ENCODE results near the gene FOSL2. TPM values are rescaled to one million over a fixed set of nuclear protein-coding genes. Genes with fewer than 3 reads are reported as not detected.
A peak's percentile ranks its signal among the peaks of the same experiment; 100 is the strongest.

The FOSL2 gene
- total RNA-seq, 3 donors from 2014 or later (not counting 1 experiment from before 2014, with no cell fraction given), result 414 to 531 (median 455) TPM

DNA sequence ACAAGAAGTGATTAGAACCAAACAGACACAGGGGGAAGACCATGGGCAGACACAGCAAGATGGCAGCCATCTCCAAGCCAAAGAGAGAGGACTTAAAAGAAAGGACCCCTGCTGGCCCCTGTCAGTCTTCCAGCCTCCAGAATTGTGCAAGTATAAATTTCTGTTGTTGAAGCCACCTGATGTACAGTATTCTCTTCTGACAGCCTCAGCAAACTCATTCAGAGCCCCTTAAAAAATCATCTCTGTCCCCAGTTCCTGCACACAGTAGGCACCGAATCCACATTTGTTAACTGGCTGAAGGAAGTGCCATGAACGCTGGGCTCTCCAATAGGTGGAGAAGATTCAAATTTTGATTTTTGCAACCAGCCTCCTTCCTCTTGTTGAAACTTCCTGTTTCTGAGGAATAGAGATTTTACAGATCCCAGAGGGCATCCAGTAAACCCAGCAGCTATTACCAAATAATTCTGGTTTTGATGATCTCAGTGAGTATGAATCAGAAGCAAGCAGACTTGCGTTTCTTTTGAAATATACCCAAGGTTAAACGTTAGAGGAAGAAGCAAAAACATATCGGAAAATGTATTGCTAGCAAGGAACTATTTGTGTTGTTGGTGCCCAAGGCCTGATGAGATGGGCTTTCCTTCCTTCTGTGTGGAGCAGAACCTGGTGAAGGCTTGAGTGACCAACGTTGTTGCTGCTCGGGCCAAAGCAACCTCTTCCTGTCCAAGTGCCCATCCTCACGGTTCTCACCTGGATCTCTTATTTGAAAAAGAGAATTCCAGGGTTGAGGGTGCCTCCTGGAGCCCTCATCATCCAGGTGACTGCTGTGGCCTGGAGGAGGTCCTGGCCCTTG lies 55.5 kb downstream of the FOSL2 start:
- no peak overlapping the region for H3K4me3 Mint-ChIP-seq

DNA sequence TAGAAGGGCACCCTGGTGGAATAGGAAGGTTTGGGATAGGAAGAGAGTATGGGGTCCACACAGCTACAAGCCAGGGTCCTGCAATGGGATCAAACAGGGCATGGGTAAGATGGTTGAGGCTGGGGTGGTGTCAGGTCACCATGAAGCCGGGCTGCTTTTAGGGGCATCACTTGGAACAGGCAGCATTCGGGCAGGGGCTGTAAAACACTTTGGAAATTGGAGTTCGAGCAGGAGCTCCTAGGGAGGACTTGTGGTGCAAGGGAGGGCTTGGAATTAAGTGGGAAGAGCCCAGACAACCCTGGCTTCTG lies 56.1 kb downstream of the FOSL2 start:
- H3K27ac Mint-ChIP-seq, result peak overlapping the region in 1 of 2 donors; percentile 49
- H3K4me3 ChIP-seq (ENCODE audit: low read length), result no peak overlapping the region
- WGBS (ENCODE audit: insufficient coverage), result 95% methylated on average over 3 of the region's 3 CpGs

More for the DNA sequence above, 55.5 kb downstream of the FOSL2 start:
- H3K36me3 Mint-ChIP-seq, result no peaks in the 10 kb centered on the region
- no peak for DNase-seq
- H3K4me1 Mint-ChIP-seq, result peaks cover 14 to 30% of the 10 kb centered on the region in 2 donors
- H3K27me3 Mint-ChIP-seq (ENCODE audit: low read depth in 2 of 2), result no peaks in the 10 kb centered on the region
- 70% methylated on average over 8 of the region's 8 CpGs for WGBS (ENCODE audit: insufficient coverage)
- no peaks in the 10 kb centered on the region for H3K9me3 Mint-ChIP-seq
- peak in 1 of 3 donors; percentile 70 for ATAC-seq
- intact Hi-C loops (cut with micrococcal nuclease), result no loop called here
- H3K36me3 ChIP-seq (ENCODE audit: control insufficient read depth, insufficient read depth, low read length), result no peaks in the 10 kb centered on the region
- H3K27ac ChIP-seq (ENCODE audit: low read length), result peak overlapping the region; percentile 34
- H3K27ac Mint-ChIP-seq, result peak overlapping the region in 1 of 2 donors; percentile 49
- H3K4me3 ChIP-seq (ENCODE audit: low read length), result no peak overlapping the region
- TF ChIP-seq, protein P1, sequence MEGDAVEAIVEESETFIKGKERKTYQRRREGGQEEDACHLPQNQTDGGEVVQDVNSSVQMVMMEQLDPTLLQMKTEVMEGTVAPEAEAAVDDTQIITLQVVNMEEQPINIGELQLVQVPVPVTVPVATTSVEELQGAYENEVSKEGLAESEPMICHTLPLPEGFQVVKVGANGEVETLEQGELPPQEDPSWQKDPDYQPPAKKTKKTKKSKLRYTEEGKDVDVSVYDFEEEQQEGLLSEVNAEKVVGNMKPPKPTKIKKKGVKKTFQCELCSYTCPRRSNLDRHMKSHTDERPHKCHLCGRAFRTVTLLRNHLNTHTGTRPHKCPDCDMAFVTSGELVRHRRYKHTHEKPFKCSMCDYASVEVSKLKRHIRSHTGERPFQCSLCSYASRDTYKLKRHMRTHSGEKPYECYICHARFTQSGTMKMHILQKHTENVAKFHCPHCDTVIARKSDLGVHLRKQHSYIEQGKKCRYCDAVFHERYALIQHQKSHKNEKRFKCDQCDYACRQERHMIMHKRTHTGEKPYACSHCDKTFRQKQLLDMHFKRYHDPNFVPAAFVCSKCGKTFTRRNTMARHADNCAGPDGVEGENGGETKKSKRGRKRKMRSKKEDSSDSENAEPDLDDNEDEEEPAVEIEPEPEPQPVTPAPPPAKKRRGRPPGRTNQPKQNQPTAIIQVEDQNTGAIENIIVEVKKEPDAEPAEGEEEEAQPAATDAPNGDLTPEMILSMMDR (IDR thresholded peaks at IDR 0.05), result no peak
- no peaks in the 10 kb centered on the region for H3K9me3 ChIP-seq (ENCODE audit: control insufficient read depth, insufficient read depth, low read length)
- no peaks in the 10 kb centered on the region for H3K27me3 ChIP-seq (ENCODE audit: control insufficient read depth, insufficient read depth, low read length)
- peaks cover 26% of the 10 kb centered on the region for H3K4me1 ChIP-seq (ENCODE audit: control insufficient read depth, insufficient read depth, low read length)

DNA sequence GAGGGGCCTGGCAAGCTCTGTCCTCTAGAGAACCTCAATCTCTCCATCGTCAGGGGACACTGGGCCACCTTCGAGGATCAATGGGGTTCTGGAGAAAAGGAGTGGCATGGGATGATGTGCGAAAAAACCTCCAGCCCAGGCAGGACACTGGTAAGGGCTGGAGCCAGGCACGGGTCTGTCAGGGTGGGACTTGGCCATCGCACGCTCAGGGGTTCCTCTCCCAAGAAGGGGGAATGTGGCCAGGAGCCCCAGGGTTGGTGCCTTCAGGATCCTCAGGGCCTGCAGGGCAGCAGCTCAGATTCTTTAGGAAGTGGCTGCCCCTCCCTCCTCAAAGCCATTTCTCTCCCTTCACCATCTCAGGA lies 56.4 kb downstream of the FOSL2 start:
- H3K27ac ChIP-seq (ENCODE audit: low read length), result no peak overlapping the region
- peak overlapping the region in 1 of 2 donors; percentile 69 for H3K27ac Mint-ChIP-seq
- no peak overlapping the region for H3K4me3 Mint-ChIP-seq
- 98% methylated on average over 6 of the region's 6 CpGs for WGBS (ENCODE audit: insufficient coverage)
- H3K4me1 Mint-ChIP-seq, result peaks cover 14 to 30% of the 10 kb centered on the region in 2 donors
- H3K27me3 Mint-ChIP-seq (ENCODE audit: low read depth in 2 of 2), result no peaks in the 10 kb centered on the region
- no peaks in the 10 kb centered on the region for H3K9me3 ChIP-seq (ENCODE audit: control insufficient read depth, insufficient read depth, low read length)
- no peak overlapping the region for H3K4me3 ChIP-seq (ENCODE audit: low read length)
- H3K36me3 ChIP-seq (ENCODE audit: control insufficient read depth, insufficient read depth, low read length), result no peaks in the 10 kb centered on the region
- intact Hi-C loops (cut with micrococcal nuclease), result no loop called here
- TF ChIP-seq, protein P1 (IDR thresholded peaks at IDR 0.05), result no peak
- DNase-seq (no peak), ATAC-seq (no peak)
- peaks cover 26% of the 10 kb centered on the region for H3K4me1 ChIP-seq (ENCODE audit: control insufficient read depth, insufficient read depth, low read length)
- no peaks in the 10 kb centered on the region for H3K9me3 Mint-ChIP-seq
- no peaks in the 10 kb centered on the region for H3K36me3 Mint-ChIP-seq
- H3K27me3 ChIP-seq (ENCODE audit: control insufficient read depth, insufficient read depth, low read length), result no peaks in the 10 kb centered on the region

More for the DNA sequence above, 56.1 kb downstream of the FOSL2 start:
- Mint-ChIP-seq H3K27me3 (ENCODE audit: low read depth in 2 of 2) (no peaks in the 10 kb centered on the region), H3K36me3 (no peaks in the 10 kb centered on the region), H3K4me3 (no peak overlapping the region), H3K4me1 (peaks cover 14 to 30% of the 10 kb centered on the region in 2 donors), H3K9me3 (no peaks in the 10 kb centered on the region)
- Histone ChIP-seq H3K27ac (ENCODE audit: low read length) (peak overlapping the region; percentile 34), H3K4me1 (ENCODE audit: control insufficient read depth, insufficient read depth, low read length) (peaks cover 26% of the 10 kb centered on the region), H3K27me3 (ENCODE audit: control insufficient read depth, insufficient read depth, low read length) (no peaks in the 10 kb centered on the region), H3K9me3 (ENCODE audit: control insufficient read depth, insufficient read depth, low read length) (no peaks in the 10 kb centered on the region), H3K36me3 (ENCODE audit: control insufficient read depth, insufficient read depth, low read length) (no peaks in the 10 kb centered on the region)
- DNase-seq, result no peak
- intact Hi-C loops (cut with micrococcal nuclease), result no loop called here
- no peak for ATAC-seq
- TF ChIP-seq, protein P1 (IDR thresholded peaks at IDR 0.05), result no peak

Measured in natural killer cell (primary cell).